ENCODE results near the gene PM20D1.
"Not testable (repeated sequence)": the region's sequence is repeated elsewhere in the genome, so short reads cannot be mapped to it uniquely, and the experiment has no call there.

PM20D1 gene

GRCh38 chr1:205840146-205840923, 9.6 kb downstream of the PM20D1 start:
- DNase-seq, result no peak

GRCh38 chr1:205837382-205837970, 12.5 kb downstream of the PM20D1 start:
- DNase-seq, result no peak

GRCh38 chr1:205834751-205835150, 15.2 kb downstream of the PM20D1 start:
- DNase-seq, result no peak

DNA sequence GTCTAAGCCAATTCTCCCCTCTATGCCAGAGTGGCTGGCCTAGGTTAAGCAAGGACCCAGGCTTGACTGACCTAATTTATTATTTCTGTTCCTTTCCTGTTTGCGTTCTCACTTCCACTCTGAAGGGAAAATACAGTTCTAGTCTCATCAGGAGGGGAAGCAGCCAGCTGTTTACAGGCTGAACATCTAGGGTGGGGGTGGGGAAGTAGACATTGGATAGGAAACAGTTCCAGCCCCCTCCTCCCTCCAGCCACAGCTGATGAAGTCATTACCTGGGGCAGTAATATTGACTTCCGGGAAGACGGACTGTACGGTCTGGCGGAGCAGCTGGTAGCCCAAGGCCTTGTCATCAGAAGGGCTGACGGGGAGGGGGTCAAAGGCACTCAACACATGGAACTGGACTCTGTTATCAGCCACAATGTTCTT, 17.6 kb downstream of the PM20D1 start:
- no peak for DNase-seq

GRCh38 chr1:205827623-205828022, 22.3 kb downstream of the PM20D1 start:
- peak; percentile 56 for DNase-seq

GRCh38 chr1:205826995-205827394, 22.9 kb downstream of the PM20D1 start:
- no peak for DNase-seq

- no peak for DNase-seq
These were observed 23.7 kb downstream of the PM20D1 start for GRCh38 chr1:205826016-205826806.

DNA sequence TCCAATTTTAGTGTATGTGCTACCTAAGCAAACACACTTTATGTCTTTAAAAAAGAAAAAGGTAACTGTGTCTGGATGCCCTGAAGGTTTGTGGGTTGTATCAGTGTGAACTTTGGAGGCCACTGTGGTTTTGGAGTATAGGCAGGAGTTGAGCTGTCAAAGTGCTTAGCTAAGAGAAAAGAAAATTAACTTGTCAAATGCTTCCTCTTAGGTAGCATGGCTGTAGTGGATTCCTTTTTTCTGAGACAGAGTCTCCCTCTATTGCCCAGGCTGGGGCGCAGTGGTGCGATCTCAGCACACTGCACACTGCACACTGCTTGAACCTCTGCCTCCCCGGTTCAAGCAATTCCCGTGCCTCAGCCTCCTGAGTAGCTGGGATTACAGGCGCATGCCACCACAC, 25.8 kb downstream of the PM20D1 start:
- DNase-seq, result no peak

DNA sequence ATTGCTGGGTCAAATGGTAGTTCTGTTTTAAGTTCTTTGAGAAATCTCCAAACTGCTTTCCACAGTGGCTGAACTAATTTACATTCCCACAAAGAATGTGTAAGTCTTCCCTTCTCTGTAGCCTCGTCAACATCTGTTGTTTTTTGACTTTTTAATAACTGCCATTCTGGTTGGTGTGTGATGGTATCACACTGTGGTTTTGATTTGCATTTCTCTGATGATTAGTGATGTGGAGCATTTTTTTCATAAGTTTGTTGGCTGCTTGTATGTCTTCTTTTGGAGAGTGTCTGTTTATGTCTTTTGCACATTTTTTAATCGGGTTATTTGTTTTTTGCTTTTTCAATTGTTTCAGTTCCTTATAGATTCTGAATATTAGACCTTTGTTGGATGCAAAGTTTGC, 26.7 kb downstream of the PM20D1 start:
- not testable (repeated sequence) for DNase-seq

DNA sequence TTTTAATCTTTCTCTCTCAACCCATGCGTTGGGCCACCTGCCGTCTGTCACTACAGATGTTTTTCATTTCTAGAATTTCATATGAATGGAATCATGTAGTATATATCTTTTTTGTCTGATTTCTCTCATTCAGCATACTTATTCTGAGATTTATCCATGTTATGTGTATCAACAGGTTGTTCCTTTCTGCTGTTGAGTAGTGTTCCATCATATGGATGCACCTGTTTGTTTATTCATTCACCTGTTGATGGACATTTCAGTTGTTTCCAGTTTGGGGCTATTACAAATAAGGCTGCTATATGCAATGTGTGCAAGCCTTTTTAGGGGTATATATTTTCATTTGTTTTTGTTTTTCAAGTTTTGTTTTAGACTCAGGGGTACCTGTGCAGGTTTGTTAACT, 27.5 kb downstream of the PM20D1 start:
- no peak for DNase-seq

DNA sequence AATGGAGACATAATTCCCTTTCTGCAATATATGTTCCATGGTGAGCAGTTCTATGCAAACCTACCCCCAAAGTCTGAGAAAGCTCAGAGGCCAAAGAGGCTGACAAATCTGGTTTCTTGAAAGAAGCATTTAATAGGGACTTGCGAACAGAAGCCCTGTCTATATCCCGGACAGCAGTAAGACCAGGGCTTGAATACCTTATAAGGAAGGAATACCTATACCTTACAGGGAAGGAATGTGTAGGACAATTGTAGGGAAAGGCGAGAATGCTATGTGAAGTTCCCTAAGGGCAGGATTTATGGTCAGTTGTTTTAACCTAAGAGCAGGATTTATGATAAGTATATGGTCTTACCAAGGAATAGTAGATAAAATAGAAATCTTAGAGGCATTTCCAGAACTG, 31.9 kb downstream of the PM20D1 start:
- DNase-seq, result no peak

- no peak for DNase-seq
These were observed 32.6 kb downstream of the PM20D1 start for GRCh38 chr1:205817364-205817763.

DNA sequence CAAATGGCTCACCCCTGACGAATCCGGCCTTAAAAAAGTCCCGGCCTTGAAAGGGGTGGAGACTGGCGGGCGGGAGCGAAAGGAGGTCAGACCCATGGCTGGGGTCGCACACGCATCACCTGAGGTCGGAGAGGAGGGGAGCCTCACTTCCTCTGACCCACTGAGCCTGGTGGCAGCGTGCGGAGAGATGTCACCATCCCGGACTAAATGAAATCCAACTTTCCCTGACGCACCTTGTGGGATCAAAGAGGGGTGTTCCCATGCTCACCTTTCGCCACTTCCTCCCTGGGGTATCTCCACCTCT, 36.2 kb downstream of the PM20D1 start:
- no peak for DNase-seq

GRCh38 chr1:205812878-205813754, 36.8 kb downstream of the PM20D1 start, which contains the start of gene SLC41A1:
Gene SLC41A1 (minus strand): TSS chr1:205813198. CDS start chr1:205810441, 2,757 bp downstream.
- peak; percentile 85 for DNase-seq

GRCh38 chr1:205812271-205812877, 37.6 kb downstream of the PM20D1 start:
- no peak for DNase-seq

GRCh38 chr1:205811660-205812059, 38.3 kb downstream of the PM20D1 start:
- no peak for DNase-seq

GRCh38 chr1:205810448-205811157, 39.3 kb downstream of the PM20D1 start:
- DNase-seq, result no peak

DNA sequence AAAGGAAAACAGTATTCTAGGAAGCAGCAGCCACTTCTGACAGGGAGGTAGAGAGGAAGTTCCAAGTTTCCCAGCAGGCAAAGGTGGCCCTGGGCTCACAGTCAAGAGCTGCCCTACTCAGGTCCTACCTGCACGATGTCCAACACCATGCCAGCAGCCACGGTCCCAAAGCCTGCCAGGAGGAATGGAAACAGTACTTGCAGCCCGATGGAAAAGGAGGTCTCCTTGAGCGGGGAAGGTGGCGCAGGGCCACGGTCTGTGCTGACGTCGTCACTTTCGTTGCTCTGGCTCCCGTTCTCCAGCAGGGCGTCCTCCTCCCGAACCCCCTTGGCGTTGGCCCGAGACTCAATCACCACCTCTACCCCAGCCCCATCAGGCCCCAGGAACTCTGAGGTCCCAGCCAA, 40.0 kb downstream of the PM20D1 start:
- no peak for DNase-seq

DNA sequence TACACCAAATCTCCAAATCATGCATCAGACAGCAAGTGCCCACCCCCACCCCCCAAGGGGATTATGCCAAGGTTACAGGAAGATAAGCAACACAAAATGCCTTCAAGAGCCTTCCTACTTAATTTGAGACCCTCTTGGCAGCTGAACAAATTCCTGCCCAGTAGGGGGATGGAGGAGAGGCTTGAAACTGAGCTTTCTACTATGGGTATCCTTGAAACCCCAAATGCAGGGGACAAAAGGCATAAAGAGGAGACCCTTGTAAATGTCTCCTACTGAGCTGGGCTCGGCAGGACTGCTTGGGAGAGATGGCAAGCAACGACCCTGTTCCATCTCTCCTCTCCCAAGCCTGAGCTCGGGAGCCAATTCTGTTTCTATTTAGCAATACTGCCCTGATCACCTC, 40.5 kb downstream of the PM20D1 start:
- DNase-seq, result no peak

- no peak for DNase-seq
These were observed 44.7 kb downstream of the PM20D1 start for GRCh38 chr1:205805082-205805711.

GRCh38 chr1:205804605-205805004, 45.3 kb downstream of the PM20D1 start:
- DNase-seq, result no peak

Measured in COR-L47 (cell line).